Measurements from ENCODE around the gene ELL. TPM values are rescaled to one million over a fixed set of nuclear protein-coding genes. Genes with fewer than 3 reads are reported as not detected.
A peak's percentile ranks its signal among the peaks of the same experiment; 100 is the strongest.

Gene ELL
- total RNA-seq, 6 donors from 2014 or later: 19.8 to 66.0 (median 22.4) TPM

GRCh38 chr19:18514800-18515682, 6.8 kb downstream of the ELL start:
- TF ChIP-seq CTCF (IDR thresholded peaks at IDR 0.05) (no peak), POLR2AphosphoS5 (IDR thresholded peaks at IDR 0.05) (peak; percentile 80 to 94), EP300 (IDR thresholded peaks at IDR 0.05) (peak in 1 of 4 donors; percentile 73), POLR2A (IDR thresholded peaks at IDR 0.05) (no peak)
- 29 to 56% methylated on average over 3 to 13 of the region's 17 CpGs for WGBS, 2 donors
- Histone ChIP-seq H3K4me3 (no peak overlapping the region), H3K9me3 (no peaks in the 10 kb centered on the region), H3K27ac (peak overlapping the region; percentile 54 to 88 (median 76)), H3K4me1 (peaks cover 46 to 68% (median 50%) of the 10 kb centered on the region in 4 donors), H3K36me3 (no peaks in the 10 kb centered on the region), H3K27me3 (no peaks in the 10 kb centered on the region)
- DNase-seq: peak in 1 of 2 donors; percentile 91
- ATAC-seq (ENCODE audit: low FRiP score in 2 of 2): peak; percentile 70 to 81

- ATAC-seq (ENCODE audit: low FRiP score in 2 of 2): no peak
- 83 to 85% methylated on average over 11 of the region's 11 CpGs for WGBS, 2 donors
- Histone ChIP-seq H3K27me3 (no peaks in the 10 kb centered on the region), H3K4me3 (no peak overlapping the region), H3K9me3 (no peaks in the 10 kb centered on the region), H3K27ac (peak overlapping the region in 2 of 4 donors; percentile 65 to 87), H3K4me1 (peaks cover 38 to 68% (median 44%) of the 10 kb centered on the region in 4 donors), H3K36me3 (no peaks in the 10 kb centered on the region)
- DNase-seq: no peak
- TF ChIP-seq POLR2A (IDR thresholded peaks at IDR 0.05) (no peak), CTCF (IDR thresholded peaks at IDR 0.05) (no peak), EP300 (IDR thresholded peaks at IDR 0.05) (no peak), POLR2AphosphoS5 (IDR thresholded peaks at IDR 0.05) (no peak)
Observed at GRCh38 chr19:18513868-18514267, 8.0 kb downstream of the ELL start.

- WGBS, 2 donors: 92% methylated on average over 8 of the region's 8 CpGs
- TF ChIP-seq EP300 (IDR thresholded peaks at IDR 0.05) (no peak), POLR2AphosphoS5 (IDR thresholded peaks at IDR 0.05) (no peak), POLR2A (IDR thresholded peaks at IDR 0.05) (no peak), CTCF (IDR thresholded peaks at IDR 0.05) (no peak)
- H3K36me3 ChIP-seq: no peaks in the 10 kb centered on the region
- H3K9me3 ChIP-seq: no peaks in the 10 kb centered on the region
- ATAC-seq (ENCODE audit: low FRiP score in 2 of 2) (no peak), DNase-seq (no peak)
- no peak overlapping the region for H3K4me3 ChIP-seq
- H3K27ac ChIP-seq: peak overlapping the region in 1 of 4 donors; percentile 2
- H3K4me1 ChIP-seq: peaks cover 55 to 73% (median 61%) of the 10 kb centered on the region in 4 donors
- H3K27me3 ChIP-seq: no peaks in the 10 kb centered on the region
Observed at GRCh38 chr19:18510216-18510615, 11.7 kb downstream of the ELL start.

- no peaks in the 10 kb centered on the region for H3K36me3 ChIP-seq
- no peaks in the 10 kb centered on the region for H3K9me3 ChIP-seq
- H3K27ac ChIP-seq: peak overlapping the region in 3 of 4 donors; percentile 33 to 80 (median 79)
- 86 to 92% methylated on average over 3 to 7 of the region's 7 CpGs for WGBS, 2 donors
- no peak overlapping the region for H3K4me3 ChIP-seq
- ATAC-seq (ENCODE audit: low FRiP score in 2 of 2) (no peak), DNase-seq (no peak)
- TF ChIP-seq POLR2AphosphoS5 (IDR thresholded peaks at IDR 0.05) (no peak), CTCF (IDR thresholded peaks at IDR 0.05) (no peak), POLR2A (IDR thresholded peaks at IDR 0.05) (no peak), EP300 (IDR thresholded peaks at IDR 0.05) (no peak)
- no peaks in the 10 kb centered on the region for H3K27me3 ChIP-seq
- H3K4me1 ChIP-seq: peaks cover 56 to 73% (median 62%) of the 10 kb centered on the region in 4 donors
Observed at GRCh38 chr19:18508585-18508984, 13.3 kb downstream of the ELL start.

Measured in upper lobe of left lung (tissue), 6 donors.